Measurements from ENCODE around the gene LZTS2. TPM values are rescaled to one million over a fixed set of nuclear protein-coding genes. Genes with fewer than 3 reads are reported as not detected.
A peak's percentile ranks its signal among the peaks of the same experiment; 100 is the strongest.

Gene LZTS2
- total and polyA plus RNA-seq, 2 experiments from 2014 or later: 73.6 to 90.7 TPM

- Histone ChIP-seq H3K27ac (peak overlapping the region; percentile 89), H3K79me2 (no peaks in the 10 kb centered on the region), H3K9me3 (ENCODE audit: low read depth) (no peaks in the 10 kb centered on the region), H2AFZ (peak overlapping the region; percentile 55), H4K20me1 (ENCODE audit: insufficient read depth, poor library complexity, severe bottlenecking) (no peaks in the 10 kb centered on the region), H3K27me3 (peaks cover 23% of the 10 kb centered on the region), H3K4me2 (peak overlapping the region; percentile 76), H3K9me2 (replicated peaks; ENCODE audit: insufficient read depth) (no peaks in the 10 kb centered on the region), H3K4me1 (ENCODE audit: insufficient read depth) (peaks cover 14% of the 10 kb centered on the region), H3K36me3 (replicated peaks; ENCODE audit: insufficient read depth, low read depth) (no peaks in the 10 kb centered on the region), H3K4me3 (peak overlapping the region; percentile 5)
- no peak for DNase-seq (ENCODE audit: low spot score)
- WGBS (ENCODE audit: low lambda C conversion rate, missing lambda C conversion rate): 20% methylated on average over 2 of the region's 2 CpGs
- no peak for TF ChIP-seq EZH2phosphoT487 (IDR thresholded peaks at IDR 0.05; ENCODE audit: low read depth, severe bottlenecking, unreplicated experiment)
- no peak for TF ChIP-seq EZH2 (IDR thresholded peaks at IDR 0.05; ENCODE audit: borderline replicate concordance)
- no peak for TF ChIP-seq CTCF (IDR thresholded peaks at IDR 0.05; ENCODE audit: poor library complexity)
Measured at GRCh38 chr10:101043363-101043707, 43.7 kb downstream of the LZTS2 start.

GRCh38 chr10:101044117-101044516, 44.5 kb downstream of the LZTS2 start:
- Histone ChIP-seq H3K9me2 (replicated peaks; ENCODE audit: insufficient read depth) (no peaks in the 10 kb centered on the region), H3K9me3 (ENCODE audit: low read depth) (no peaks in the 10 kb centered on the region), H2AFZ (no peak overlapping the region), H3K36me3 (replicated peaks; ENCODE audit: insufficient read depth, low read depth) (no peaks in the 10 kb centered on the region), H4K20me1 (ENCODE audit: insufficient read depth, poor library complexity, severe bottlenecking) (no peaks in the 10 kb centered on the region), H3K4me1 (ENCODE audit: insufficient read depth) (peaks cover 14% of the 10 kb centered on the region), H3K27ac (peak overlapping the region; percentile 89), H3K4me3 (no peak overlapping the region), H3K79me2 (no peaks in the 10 kb centered on the region), H3K4me2 (no peak overlapping the region), H3K27me3 (peaks cover 31% of the 10 kb centered on the region)
- WGBS (ENCODE audit: low lambda C conversion rate, missing lambda C conversion rate): 80% methylated on average over 2 of the region's 2 CpGs
- DNase-seq (ENCODE audit: low spot score): no peak
- TF ChIP-seq EZH2 (IDR thresholded peaks at IDR 0.05; ENCODE audit: borderline replicate concordance): no peak
- TF ChIP-seq EZH2phosphoT487 (IDR thresholded peaks at IDR 0.05; ENCODE audit: low read depth, severe bottlenecking, unreplicated experiment): no peak
- TF ChIP-seq CTCF (IDR thresholded peaks at IDR 0.05; ENCODE audit: poor library complexity): no peak

- Histone ChIP-seq H3K27me3 (peaks cover 56% of the 10 kb centered on the region), H2AFZ (no peak overlapping the region), H3K9me3 (ENCODE audit: low read depth) (no peaks in the 10 kb centered on the region), H3K27ac (no peak overlapping the region), H3K36me3 (replicated peaks; ENCODE audit: insufficient read depth, low read depth) (no peaks in the 10 kb centered on the region), H4K20me1 (ENCODE audit: insufficient read depth, poor library complexity, severe bottlenecking) (no peaks in the 10 kb centered on the region), H3K4me3 (no peak overlapping the region), H3K4me1 (ENCODE audit: insufficient read depth) (peaks cover 16% of the 10 kb centered on the region), H3K79me2 (no peaks in the 10 kb centered on the region), H3K4me2 (peak overlapping the region; percentile 34), H3K9me2 (replicated peaks; ENCODE audit: insufficient read depth) (no peaks in the 10 kb centered on the region)
- DNase-seq (ENCODE audit: low spot score): no peak
- WGBS (ENCODE audit: low lambda C conversion rate, missing lambda C conversion rate): 21% methylated on average over 25 of the region's 25 CpGs
- TF ChIP-seq EZH2 (IDR thresholded peaks at IDR 0.05; ENCODE audit: borderline replicate concordance) (no peak), CTCF (IDR thresholded peaks at IDR 0.05; ENCODE audit: poor library complexity) (no peak), EZH2phosphoT487 (IDR thresholded peaks at IDR 0.05; ENCODE audit: low read depth, severe bottlenecking, unreplicated experiment) (no peak)
Measured at GRCh38 chr10:101046332-101047238, 47.0 kb downstream of the LZTS2 start.

Measured in hepatocyte (in vitro differentiated cells).